Activated CD4-positive, alpha-beta T cell treated with anti-CD3 and anti-CD28 coated beads, Interleukin-2, amount 50 U/mL, for 16 hours (primary cell): ENCODE results near the gene IFNL1.
"Not testable (repeated sequence)": the region's sequence is repeated elsewhere in the genome, so short reads cannot be mapped to it uniquely, and the experiment has no call there.

Experiments
- DNase-seq: peaks from one replicate; pipeline ENCODE4 v3.0.0-alpha.2; 2020

IFNL1 gene

GRCh38 chr19:39308531-39309304, 12.5 kb downstream of the IFNL1 start:
- DNase-seq, result no peak

- DNase-seq, result not testable (repeated sequence)
These were observed 13.1 kb downstream of the IFNL1 start for GRCh38 chr19:39309305-39309670.

- no peak for DNase-seq
These were observed 14.5 kb downstream of the IFNL1 start for GRCh38 chr19:39310558-39311311.

GRCh38 chr19:39314016-39314728, 18.0 kb downstream of the IFNL1 start:
- DNase-seq, result no peak

- no peak for DNase-seq
These were observed 19.7 kb downstream of the IFNL1 start for GRCh38 chr19:39315933-39316332.

GRCh38 chr19:39316627-39317321, 20.6 kb downstream of the IFNL1 start:
- no peak for DNase-seq

GRCh38 chr19:39317476-39317875, 21.3 kb downstream of the IFNL1 start:
- DNase-seq, result no peak

- DNase-seq, result no peak
These were observed 21.9 kb downstream of the IFNL1 start for GRCh38 chr19:39318071-39318470.

GRCh38 chr19:39318690-39319089, 22.5 kb downstream of the IFNL1 start:
- DNase-seq, result no peak

- no peak for DNase-seq
These were observed 23.1 kb downstream of the IFNL1 start for GRCh38 chr19:39319098-39319891.

- DNase-seq, result no peak
These were observed 23.7 kb downstream of the IFNL1 start for GRCh38 chr19:39319892-39320248.

- DNase-seq, result no peak
These were observed 25.1 kb downstream of the IFNL1 start for GRCh38 chr19:39321117-39321831.

GRCh38 chr19:39321832-39322176, 25.6 kb downstream of the IFNL1 start:
- DNase-seq, result no peak

GRCh38 chr19:39324242-39324842, 28.1 kb downstream of the IFNL1 start:
- DNase-seq, result no peak

- DNase-seq, result no peak
These were observed 29.8 kb downstream of the IFNL1 start for GRCh38 chr19:39325778-39326665.

GRCh38 chr19:39327363-39328045, 31.3 kb downstream of the IFNL1 start:
- DNase-seq, result no peak

GRCh38 chr19:39328046-39328705, 32.0 kb downstream of the IFNL1 start:
- DNase-seq, result peak; percentile 78

- no peak for DNase-seq
These were observed 33.7 kb downstream of the IFNL1 start for GRCh38 chr19:39329948-39330347.

- no peak for DNase-seq
These were observed 36.1 kb downstream of the IFNL1 start for GRCh38 chr19:39332293-39332692.
